Left ventricle myocardium superior (tissue), 1 donor: ENCODE data around the gene KRTAP10-10. TPM values are rescaled to one million over a fixed set of nuclear protein-coding genes. Genes with fewer than 3 reads are reported as not detected.
"Not testable (repeated sequence)": the region's sequence is repeated elsewhere in the genome, so short reads cannot be mapped to it uniquely, and the experiment has no call there.

Source experiments
- ATAC-seq: fragments of 200-7000 bp; cut with Tn5 transposase; one replicate; pipeline ENCODE4 v1.9.1; 2020; ENCODE audit warnings: mild to moderate bottlenecking, moderate library complexity
- DNase-seq: peaks from one replicate; pipeline ENCODE4 v3.0.0-alpha.2; 2020
- intact Hi-C: fragments of 100-400 bp; cut with micrococcal nuclease; formaldehyde crosslinking; loops from one replicate; pipeline ENCODE4 v1.11.0; 2022
- total RNA-seq: library from RNA; stranded (reverse); fragmentation: NEBNext Ultra II Directional; extraction: Animal tissue kit (Norgen Biotek cat#: 25700); gene quantifications from one replicate; pipeline ENCODE4 v1.2.1, GENCODE V29; 2021
- donor health status: DM: no; HTN: yes; CAD: no; lungs with severe emphysema.

KRTAP10-10 gene
- total RNA-seq, 1 donor from 2014 or later: not detected

- ATAC-seq: peak; percentile 21
- DNase-seq, intact Hi-C loops: not testable (repeated sequence)
These were observed 36.1 kb upstream of the KRTAP10-10 start for GRCh38 chr21:44601091-44601490.

- no peak for DNase-seq
- ATAC-seq: no peak
- intact Hi-C loops: no loop called here
These were observed 35.3 kb upstream of the KRTAP10-10 start for GRCh38 chr21:44601596-44602462.

GRCh38 chr21:44602463-44602850 is 34.7 kb upstream of the KRTAP10-10 start:
- DNase-seq (no peak), ATAC-seq (no peak)
- intact Hi-C loops: no loop called here

DNA sequence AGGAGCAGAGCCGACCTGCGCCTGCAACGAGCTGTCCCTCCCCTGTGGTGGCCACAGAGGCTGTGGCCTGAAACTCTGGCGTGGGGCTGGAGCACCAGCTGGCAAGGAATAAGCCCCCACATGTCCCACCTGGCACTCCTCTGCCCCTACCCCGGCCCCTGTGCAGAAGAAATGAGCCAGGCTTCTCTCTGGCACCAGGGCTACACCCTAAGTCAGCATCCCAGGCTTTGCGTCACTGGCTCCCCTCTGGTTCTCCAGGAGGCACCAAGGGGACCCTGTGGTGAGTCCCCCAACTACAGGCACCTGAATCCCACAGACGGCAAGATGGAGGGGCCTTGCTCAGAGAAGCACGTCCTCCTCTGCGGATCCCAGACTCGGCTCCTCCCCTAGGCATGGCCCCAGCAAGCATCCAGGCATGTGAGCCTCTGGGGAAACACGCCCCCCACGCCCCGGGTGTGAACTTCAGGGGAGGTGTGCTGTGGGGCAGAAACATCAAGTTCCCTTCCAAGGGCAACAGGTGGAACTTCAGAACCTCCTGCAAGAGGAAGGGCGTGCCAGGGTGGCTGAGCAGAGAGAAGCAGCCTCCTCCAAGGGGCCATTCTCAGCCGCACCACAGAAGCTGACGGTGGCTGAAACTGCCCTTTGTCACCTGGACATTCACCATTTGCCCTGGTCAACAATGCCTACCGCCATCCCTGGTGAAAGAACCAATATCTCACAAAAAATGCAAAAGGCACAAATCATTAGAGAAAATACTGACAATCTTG is 33.9 kb upstream of the KRTAP10-10 start:
- intact Hi-C loops: no loop called here
- DNase-seq (no peak), ATAC-seq (no peak)

GRCh38 chr21:44603911-44604310 is 33.2 kb upstream of the KRTAP10-10 start:
- intact Hi-C loops: no loop called here
- DNase-seq (no peak), ATAC-seq (no peak)

DNA sequence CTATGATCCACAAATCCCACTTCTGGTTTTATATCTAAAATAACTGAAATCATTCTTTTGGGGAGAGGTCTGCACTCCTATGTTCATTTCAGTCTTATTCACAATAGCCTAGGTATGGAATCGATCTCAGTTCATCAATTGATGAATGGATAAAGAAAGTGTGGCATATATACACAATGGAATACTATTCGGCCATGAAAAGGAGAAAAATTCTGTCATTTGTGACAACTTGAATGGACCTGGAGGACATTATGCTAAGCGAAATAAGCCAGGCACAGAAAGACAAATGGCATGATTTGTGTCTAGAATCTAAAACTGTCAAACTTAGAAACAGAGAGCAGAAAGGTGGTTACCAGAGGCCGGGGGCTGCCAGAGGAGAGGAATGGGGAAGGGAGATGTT is 30.7 kb upstream of the KRTAP10-10 start:
- ATAC-seq (no peak), DNase-seq (no peak)
- intact Hi-C loops: no loop called here

- DNase-seq (no peak), ATAC-seq (no peak)
- intact Hi-C loops: no loop called here
These were observed 28.0 kb upstream of the KRTAP10-10 start for GRCh38 chr21:44609193-44609592.

- intact Hi-C loops, ATAC-seq, DNase-seq: not testable (repeated sequence)
These were observed 26.9 kb upstream of the KRTAP10-10 start for GRCh38 chr21:44610157-44610843.

DNA sequence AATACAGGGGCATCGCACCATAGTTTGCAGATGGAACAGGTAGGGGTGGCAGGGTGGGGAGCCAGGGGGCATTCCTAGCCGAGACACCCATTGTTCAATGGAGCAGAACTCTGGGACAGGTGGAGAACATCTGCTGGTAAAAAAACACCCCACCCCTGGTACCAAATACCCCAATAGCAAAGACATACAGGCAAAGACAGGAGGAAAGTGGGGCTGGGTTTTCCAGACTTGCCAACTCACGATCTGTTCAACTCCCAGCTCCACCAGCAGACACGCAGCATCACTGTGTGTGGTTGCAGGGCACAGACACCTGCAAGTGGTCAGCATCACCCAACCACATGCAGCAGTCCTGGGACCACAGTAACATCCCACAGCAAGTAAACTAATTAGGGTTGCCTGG is 25.6 kb upstream of the KRTAP10-10 start:
- DNase-seq: no peak
- ATAC-seq: no peak
- intact Hi-C loops: no loop called here

GRCh38 chr21:44612029-44612486 is 25.1 kb upstream of the KRTAP10-10 start, which contains the start of gene KRTAP10-8:
Gene KRTAP10-8, plus strand, starts transcription at chr21:44612079. Its CDS starts 22 bp downstream, at chr21:44612101.
- no peak for DNase-seq
- no peak for ATAC-seq
- intact Hi-C loops: no loop called here

GRCh38 chr21:44612669-44613229 is 24.4 kb upstream of the KRTAP10-10 start:
- DNase-seq: no peak
- intact Hi-C loops: no loop called here
- no peak for ATAC-seq

DNA sequence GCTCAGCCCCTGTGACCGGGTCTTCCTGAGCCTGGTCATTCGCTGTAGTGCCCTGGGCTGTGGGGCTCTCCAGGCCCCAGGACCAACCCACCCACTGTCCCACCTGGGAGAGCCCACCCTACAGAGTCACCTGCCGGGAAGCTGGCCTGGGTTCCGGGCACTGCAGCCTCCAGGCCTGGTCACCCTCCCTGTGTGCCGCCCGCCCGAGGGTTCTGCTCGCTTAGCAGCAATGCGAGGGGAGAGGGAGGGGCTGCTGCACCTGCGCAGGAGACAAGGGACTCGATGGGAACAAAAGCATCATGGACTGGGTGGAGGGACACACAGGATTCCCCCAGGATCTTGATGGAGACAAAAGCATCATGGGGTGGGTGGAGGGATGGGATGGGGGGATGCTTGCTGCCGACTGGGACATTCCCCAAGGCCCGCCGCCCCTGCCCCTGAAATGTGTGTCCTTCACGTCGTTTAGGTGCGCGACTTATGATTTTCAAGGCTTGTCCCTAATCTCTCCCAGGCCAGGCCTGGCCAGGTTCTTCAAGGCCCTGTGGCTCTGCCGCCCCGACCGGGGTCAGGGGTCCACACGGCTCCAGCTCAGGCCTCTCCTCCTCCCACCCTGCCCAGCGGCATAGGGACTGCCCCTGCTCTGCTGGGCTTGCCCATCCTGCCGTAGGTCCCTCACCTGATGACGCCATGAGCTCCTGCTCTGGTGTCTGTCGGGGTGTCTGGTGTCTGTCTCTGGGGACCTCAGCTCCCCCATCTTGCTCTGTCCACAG is 23.6 kb upstream of the KRTAP10-10 start:
- ATAC-seq: no peak
- DNase-seq: no peak
- intact Hi-C loops: no loop called here

- ATAC-seq: no peak
- intact Hi-C loops: no loop called here
- no peak for DNase-seq
These were observed 23.0 kb upstream of the KRTAP10-10 start for GRCh38 chr21:44614161-44614631.

DNA sequence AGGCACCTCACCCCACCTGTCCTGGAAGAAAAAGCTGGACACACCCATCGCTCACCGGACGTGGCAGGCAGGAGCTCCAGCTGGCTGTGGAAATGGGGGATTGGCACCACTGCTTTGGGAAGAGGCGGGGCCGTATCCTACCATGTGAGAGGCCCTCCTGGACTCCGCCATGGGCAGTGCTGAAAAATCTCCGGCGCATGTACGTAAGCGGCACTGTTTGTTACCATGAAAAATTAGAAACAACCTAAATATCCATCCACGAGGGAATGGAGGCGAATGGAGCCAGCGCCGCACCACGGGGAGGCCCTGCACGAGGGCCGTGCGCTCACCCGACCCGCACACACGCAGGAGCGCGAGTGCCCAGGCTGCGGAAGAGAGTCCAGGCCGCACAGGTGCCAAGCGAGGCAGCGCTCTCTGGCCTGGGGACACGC is 22.2 kb upstream of the KRTAP10-10 start:
- intact Hi-C loops: no loop called here
- DNase-seq: no peak
- no peak for ATAC-seq

DNA sequence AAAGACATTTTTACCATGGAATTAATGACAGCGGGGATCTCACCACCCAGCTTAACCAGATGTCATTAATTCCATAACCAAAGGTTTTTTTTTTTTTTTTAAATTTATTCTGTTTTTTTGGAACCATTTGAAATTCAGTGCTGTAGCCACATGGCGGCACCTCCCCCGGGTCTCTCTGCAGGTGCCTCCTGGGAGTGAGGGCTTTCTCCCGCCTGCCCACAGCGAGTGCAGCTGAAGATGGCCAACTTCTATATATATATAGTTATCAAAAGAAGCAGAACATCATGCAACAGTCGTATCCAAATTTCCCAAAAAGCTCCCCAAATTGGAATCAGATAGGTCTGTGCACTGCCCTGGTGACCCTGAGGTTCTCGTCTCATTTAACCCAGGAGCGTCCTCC is 21.7 kb upstream of the KRTAP10-10 start:
- ATAC-seq (no peak), DNase-seq (no peak)
- intact Hi-C loops: no loop called here

DNA sequence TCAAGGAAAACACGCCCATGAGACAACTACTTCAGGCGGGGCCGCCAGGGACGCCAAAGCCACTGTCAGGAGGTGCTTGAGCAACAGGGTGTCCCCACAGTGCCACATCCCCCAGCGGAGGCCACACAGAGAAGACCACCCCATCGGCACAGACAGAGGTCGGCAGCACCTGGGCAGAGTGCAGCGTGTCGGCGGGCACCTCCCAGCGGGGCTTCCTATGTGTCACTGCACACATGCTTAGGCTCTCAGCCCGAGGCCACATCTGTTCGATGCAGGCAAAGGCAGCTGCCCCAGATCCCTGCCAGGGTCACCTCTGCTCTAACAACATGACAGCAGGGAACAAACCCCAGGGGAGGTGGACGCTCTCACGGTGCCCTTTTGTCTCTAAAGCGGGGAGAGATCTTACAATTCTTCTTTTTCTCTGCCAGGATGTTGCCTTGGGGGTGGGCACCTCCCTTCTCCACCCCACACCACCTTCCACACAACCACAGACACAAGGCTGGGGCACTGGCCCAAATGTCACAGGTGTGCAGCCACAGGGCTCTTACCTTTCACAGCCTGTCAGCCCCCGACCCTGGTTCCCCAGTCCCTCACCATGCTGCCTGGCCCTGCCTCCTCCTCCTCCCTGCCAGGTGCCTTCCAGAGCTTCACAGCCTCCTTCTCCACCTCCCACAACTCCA is 21.1 kb upstream of the KRTAP10-10 start:
- intact Hi-C loops: no loop called here
- DNase-seq (no peak), ATAC-seq (no peak)

DNA sequence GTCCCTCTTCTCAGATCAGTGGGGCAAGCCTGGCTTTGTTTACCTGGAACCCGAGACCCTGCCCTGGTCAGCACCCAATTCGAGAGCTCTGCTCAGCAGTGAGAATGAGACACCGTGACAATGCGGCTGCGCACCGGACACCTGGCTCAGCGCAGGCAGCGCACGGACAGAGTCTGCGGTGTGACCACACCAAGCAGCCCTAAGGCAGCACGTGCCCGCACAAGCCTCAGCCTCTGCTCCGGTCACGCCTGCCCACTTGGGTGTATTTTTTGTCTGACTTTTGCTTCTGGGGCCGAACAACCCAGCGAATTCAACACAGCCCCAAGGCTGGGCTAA is 20.6 kb upstream of the KRTAP10-10 start:
- ATAC-seq (no peak), DNase-seq (no peak)
- intact Hi-C loops: no loop called here

- DNase-seq (no peak), ATAC-seq (no peak)
- intact Hi-C loops: no loop called here
These were observed 20.1 kb upstream of the KRTAP10-10 start for GRCh38 chr21:44617071-44617501.
